Measurements from ENCODE around the gene TM4SF20. TPM values are rescaled to one million over a fixed set of nuclear protein-coding genes. Genes with fewer than 3 reads are reported as not detected.

TM4SF20 gene
- total RNA-seq, 1 experiment from 2014 or later: not detected

GRCh38 chr2:227363756-227364155 lies 15.3 kb downstream of the TM4SF20 start:
- Histone ChIP-seq H3K36me3 (ENCODE audit: low read depth) (0 out of 2 replicates have a peak, but pooled peaks cover 21% of the 10 kb centered on the region), H3K27me3 (ENCODE audit: insufficient read depth, low read depth) (no peaks in the 10 kb centered on the region), H4K20me1 (ENCODE audit: insufficient read depth) (no peaks in the 10 kb centered on the region), H3F3A (ENCODE audit: insufficient read depth, low read depth) (peaks cover 12% of the 10 kb centered on the region), H3K9me3 (ENCODE audit: insufficient read depth, low read depth) (no peaks in the 10 kb centered on the region), H3K27ac (no peak overlapping the region), H2AFZ (no peak overlapping the region), H3K4me1 (replicated peaks; ENCODE audit: insufficient read depth) (peaks cover 11% of the 10 kb centered on the region), H3K4me3 (no peak overlapping the region), H3K4me2 (no peak overlapping the region), H3K9me2 (ENCODE audit: insufficient read depth) (no peaks in the 10 kb centered on the region), H3K79me2 (ENCODE audit: low read depth) (no peaks in the 10 kb centered on the region)
- TF ChIP-seq CTCF (conservative IDR thresholded peaks at IDR 0.05): no peak; the same call in 1 of the 2 replicates
- TF ChIP-seq EZH2 (IDR thresholded peaks at IDR 0.05; ENCODE audit: low read depth): no peak
- CTCF ChIA-PET: no interaction called here
- intact Hi-C loops (cut with micrococcal nuclease; ENCODE audit: unreplicated experiment): no loop called here
- DNase-seq: no peak
- POLR2A ChIA-PET (ENCODE audit: unreplicated experiment): no interaction called here
- BruUV-seq (replicated peaks): no TSS peak

- POLR2A ChIA-PET (ENCODE audit: unreplicated experiment): no interaction called here
- H3K27me3 ChIP-seq (ENCODE audit: insufficient read depth, low read depth): no peaks in the 10 kb centered on the region
- H4K20me1 ChIP-seq (ENCODE audit: insufficient read depth): no peaks in the 10 kb centered on the region
- H3K9me3 ChIP-seq (ENCODE audit: insufficient read depth, low read depth): no peaks in the 10 kb centered on the region
- no peaks in the 10 kb centered on the region for H3K4me1 ChIP-seq (replicated peaks; ENCODE audit: insufficient read depth)
- H3K4me2 ChIP-seq: no peak overlapping the region
- TF ChIP-seq EZH2 (IDR thresholded peaks at IDR 0.05; ENCODE audit: low read depth) (no peak), CTCF (conservative IDR thresholded peaks at IDR 0.05) (no peak)
- no peak overlapping the region for H3K27ac ChIP-seq
- CTCF ChIA-PET: no interaction called here
- H3K36me3 ChIP-seq (ENCODE audit: low read depth): peaks cover 40% of the 10 kb centered on the region; the same call in 1 of the 2 replicates
- H3K79me2 ChIP-seq (ENCODE audit: low read depth): no peaks in the 10 kb centered on the region
- intact Hi-C loops (cut with micrococcal nuclease; ENCODE audit: unreplicated experiment): no loop called here
- DNase-seq: no peak
- no peak overlapping the region for H2AFZ ChIP-seq
- BruUV-seq (replicated peaks): TSS peak; percentile 6
- H3K4me3 ChIP-seq: no peak overlapping the region
- H3K9me2 ChIP-seq (ENCODE audit: insufficient read depth): no peaks in the 10 kb centered on the region
- no peaks in the 10 kb centered on the region for H3F3A ChIP-seq (ENCODE audit: insufficient read depth, low read depth)
Observed at GRCh38 chr2:227360351-227360750, 18.8 kb downstream of the TM4SF20 start.

- TF ChIP-seq CTCF (conservative IDR thresholded peaks at IDR 0.05) (no peak), EZH2 (IDR thresholded peaks at IDR 0.05; ENCODE audit: low read depth) (no peak)
- 0 out of 2 replicates have a peak, but pooled peaks cover 4% of the 10 kb centered on the region for H3F3A ChIP-seq (ENCODE audit: insufficient read depth, low read depth)
- H3K4me2 ChIP-seq: no peak overlapping the region
- no peak for DNase-seq
- no peak overlapping the region for H3K4me3 ChIP-seq
- POLR2A ChIA-PET (ENCODE audit: unreplicated experiment): interaction anchor here (0.7 kb wide), 1 partner anchor 16 kb away, joined by 3 read pairs; no protein-coding TSS in a partner anchor
- no peaks in the 10 kb centered on the region for H3K9me2 ChIP-seq (ENCODE audit: insufficient read depth)
- H3K27me3 ChIP-seq (ENCODE audit: insufficient read depth, low read depth): no peaks in the 10 kb centered on the region
- no peaks in the 10 kb centered on the region for H3K4me1 ChIP-seq (replicated peaks; ENCODE audit: insufficient read depth)
- BruUV-seq (replicated peaks): no TSS peak
- H3K79me2 ChIP-seq (ENCODE audit: low read depth): no peaks in the 10 kb centered on the region
- H4K20me1 ChIP-seq (ENCODE audit: insufficient read depth): no peaks in the 10 kb centered on the region
- CTCF ChIA-PET: no interaction called here
- intact Hi-C loops (cut with micrococcal nuclease; ENCODE audit: unreplicated experiment): no loop called here
- H3K36me3 ChIP-seq (ENCODE audit: low read depth): peaks cover 43% of the 10 kb centered on the region
- H3K9me3 ChIP-seq (ENCODE audit: insufficient read depth, low read depth): no peaks in the 10 kb centered on the region
- no peak overlapping the region for H3K27ac ChIP-seq
- H2AFZ ChIP-seq: no peak overlapping the region
Observed at GRCh38 chr2:227351639-227352038, 27.5 kb downstream of the TM4SF20 start.

Data from PC-9 (cell line).